Placental epithelial cell (primary cell): ENCODE results near the gene KRTAP21-2. TPM values are rescaled to one million over a fixed set of nuclear protein-coding genes. Genes with fewer than 3 reads are reported as not detected.

Experiments
- small RNA-seq: library from RNA; depleted of rRNA; stranded (forward); fragments of <200 nt; gene quantifications from one replicate; pipeline ENCODE3, GENCODE V24; 2012
- total RNA-seq: library from RNA; depleted of rRNA; stranded (reverse); fragments of >200 nt; gene quantifications from 2 replicates; pipeline ENCODE4 v1.2.3, GENCODE V29; 2012

Gene KRTAP21-2
- not detected in 2 replicates for total RNA-seq

GRCh38 chr21:30747159-30747558, at the start of gene KRTAP21-2:
Gene KRTAP21-2, minus strand, starts transcription at chr21:30747259. Its CDS starts 57 bp downstream, at chr21:30747202.

GRCh38 chr21:30755328-30755727, 8.3 kb upstream of the KRTAP21-2 start, which contains the start of gene KRTAP21-1:
Gene KRTAP21-1, minus strand, starts transcription at chr21:30755428. Its CDS starts 50 bp downstream, at chr21:30755378.

GRCh38 chr21:30718239-30718909, 28.7 kb downstream of the KRTAP21-2 start, which contains the start of gene KRTAP21-3:
Gene KRTAP21-3, minus strand, starts transcription at chr21:30718777. Its CDS starts 18 bp downstream, at chr21:30718759.

Small RNA genes lying within 50 kb of the gene (small RNA-seq; reads per million reads assigned to genes)
- gene AP000244.1 (not detected), gene KRTAP21-3 (not detected)

Other genes starting within 250 kb of the KRTAP21-2 start
- gene KRTAP19-5, start 245.1 kb downstream of the KRTAP21-2 start, total RNA-seq, result not detected in 2 replicates
- not detected in 2 replicates for gene KRTAP19-6, start 205.4 kb downstream of the KRTAP21-2 start, total RNA-seq
- gene KRTAP19-7, start 185.9 kb downstream of the KRTAP21-2 start, total RNA-seq, result not detected in 2 replicates
- gene KRTAP22-2, start 156.9 kb downstream of the KRTAP21-2 start, total RNA-seq, result not detected in 2 replicates
- not detected in 2 replicates for gene KRTAP6-3, start 154.8 kb downstream of the KRTAP21-2 start, total RNA-seq
- not detected in 2 replicates for gene KRTAP6-2, start 148.4 kb downstream of the KRTAP21-2 start, total RNA-seq
- gene KRTAP22-1, start 146.2 kb downstream of the KRTAP21-2 start, total RNA-seq, result not detected in 2 replicates
- gene KRTAP6-1, start 133.3 kb downstream of the KRTAP21-2 start, total RNA-seq, result not detected in 2 replicates
- gene KRTAP20-1, start 130.8 kb downstream of the KRTAP21-2 start, total RNA-seq, result not detected in 2 replicates
- gene KRTAP20-4, start 126.6 kb downstream of the KRTAP21-2 start, total RNA-seq, result not detected in 2 replicates
- gene KRTAP20-2, start 112.1 kb downstream of the KRTAP21-2 start, total RNA-seq, result not detected in 2 replicates
- gene KRTAP20-3, start 104.4 kb downstream of the KRTAP21-2 start, total RNA-seq, result not detected in 2 replicates
- not detected in 2 replicates for gene KRTAP21-3, start 28.5 kb downstream of the KRTAP21-2 start, total RNA-seq
- gene KRTAP21-1, start 8.2 kb upstream of the KRTAP21-2 start, total RNA-seq, result not detected in 2 replicates
- not detected in 2 replicates for gene KRTAP8-1, start 66.0 kb upstream of the KRTAP21-2 start, total RNA-seq
- gene KRTAP7-1, start 82.5 kb upstream of the KRTAP21-2 start, total RNA-seq, result not detected in 2 replicates
- not detected in 2 replicates for gene KRTAP11-1, start 134.3 kb upstream of the KRTAP21-2 start, total RNA-seq